Measurements from ENCODE around the gene IL1RAP. TPM values are rescaled to one million over a fixed set of nuclear protein-coding genes. Genes with fewer than 3 reads are reported as not detected.

Gene IL1RAP
- total RNA-seq, 1 donor from 2014 or later = 5.1 TPM

- intact Hi-C loops (cut with micrococcal nuclease) = no loop called here
- no peak overlapping the region for H3K4me3 ChIP-seq
- H3K4me1 ChIP-seq = peaks cover 29% of the 10 kb centered on the region
- no peak overlapping the region for H3K27ac ChIP-seq (replicated peaks)
- TF ChIP-seq CTCF (IDR thresholded peaks at IDR 0.05; ENCODE audit: borderline replicate concordance) = no peak
- H3K27me3 ChIP-seq (ENCODE audit: low read depth) = no peaks in the 10 kb centered on the region
- DNase-seq = no peak
- no peaks in the 10 kb centered on the region for H3K9me3 ChIP-seq (replicated peaks)
- H3K36me3 ChIP-seq = no peaks in the 10 kb centered on the region
Observed at GRCh38 chr3:190586631-190587011, 72.7 kb downstream of the IL1RAP start.

- H3K4me1 ChIP-seq = peaks cover 33% of the 10 kb centered on the region
- no peak for TF ChIP-seq CTCF (IDR thresholded peaks at IDR 0.05; ENCODE audit: borderline replicate concordance)
Observed at GRCh38 chr3:190588570-190588969, 74.7 kb downstream of the IL1RAP start.

GRCh38 chr3:190589326-190589725 is 75.4 kb downstream of the IL1RAP start:
- no peak overlapping the region for H3K27ac ChIP-seq (replicated peaks)
- intact Hi-C loops (cut with micrococcal nuclease) = no loop called here
- no peaks in the 10 kb centered on the region for H3K9me3 ChIP-seq (replicated peaks)
- peaks cover 33% of the 10 kb centered on the region for H3K4me1 ChIP-seq
- DNase-seq = no peak
- no peak for TF ChIP-seq CTCF (IDR thresholded peaks at IDR 0.05; ENCODE audit: borderline replicate concordance)
- H3K4me3 ChIP-seq = no peak overlapping the region
- no peaks in the 10 kb centered on the region for H3K36me3 ChIP-seq
- no peaks in the 10 kb centered on the region for H3K27me3 ChIP-seq (ENCODE audit: low read depth)

More at GRCh38 chr3:190588570-190588969, 74.7 kb downstream of the IL1RAP start:
- intact Hi-C loops (cut with micrococcal nuclease) = no loop called here
- no peak overlapping the region for H3K4me3 ChIP-seq
- H3K27me3 ChIP-seq (ENCODE audit: low read depth) = no peaks in the 10 kb centered on the region
- no peaks in the 10 kb centered on the region for H3K36me3 ChIP-seq
- DNase-seq = no peak
- H3K9me3 ChIP-seq (replicated peaks) = no peaks in the 10 kb centered on the region
- no peak overlapping the region for H3K27ac ChIP-seq (replicated peaks)

GRCh38 chr3:190591080-190591479 is 77.2 kb downstream of the IL1RAP start:
- no peaks in the 10 kb centered on the region for H3K9me3 ChIP-seq (replicated peaks)
- DNase-seq = no peak
- no peak overlapping the region for H3K4me3 ChIP-seq
- H3K4me1 ChIP-seq = peaks cover 25% of the 10 kb centered on the region
- H3K36me3 ChIP-seq = no peaks in the 10 kb centered on the region
- intact Hi-C loops (cut with micrococcal nuclease) = no loop called here
- TF ChIP-seq CTCF (IDR thresholded peaks at IDR 0.05; ENCODE audit: borderline replicate concordance) = no peak
- no peak overlapping the region for H3K27ac ChIP-seq (replicated peaks)
- no peaks in the 10 kb centered on the region for H3K27me3 ChIP-seq (ENCODE audit: low read depth)

- H3K27me3 ChIP-seq (ENCODE audit: low read depth) = no peaks in the 10 kb centered on the region
- H3K4me1 ChIP-seq = peaks cover 31% of the 10 kb centered on the region
- H3K36me3 ChIP-seq = no peaks in the 10 kb centered on the region
- DNase-seq = no peak
- H3K4me3 ChIP-seq = no peak overlapping the region
- H3K9me3 ChIP-seq (replicated peaks) = no peaks in the 10 kb centered on the region
- no peak overlapping the region for H3K27ac ChIP-seq (replicated peaks)
- no peak for TF ChIP-seq CTCF (IDR thresholded peaks at IDR 0.05; ENCODE audit: borderline replicate concordance)
- intact Hi-C loops (cut with micrococcal nuclease) = no loop called here
Observed at GRCh38 chr3:190593075-190593474, 79.2 kb downstream of the IL1RAP start.

GRCh38 chr3:190594171-190594570 is 80.3 kb downstream of the IL1RAP start:
- TF ChIP-seq CTCF (IDR thresholded peaks at IDR 0.05; ENCODE audit: borderline replicate concordance) = no peak
- Histone ChIP-seq H3K27me3 (ENCODE audit: low read depth) (no peaks in the 10 kb centered on the region), H3K36me3 (no peaks in the 10 kb centered on the region), H3K9me3 (replicated peaks) (no peaks in the 10 kb centered on the region), H3K27ac (replicated peaks) (no peak overlapping the region), H3K4me3 (no peak overlapping the region), H3K4me1 (peaks cover 31% of the 10 kb centered on the region)
- no peak for DNase-seq
- intact Hi-C loops (cut with micrococcal nuclease) = no loop called here

Data from left ventricle myocardium inferior (tissue), 1 donor.